HPDE6-E6E7 (cell line): ENCODE measurements around the gene SMARCC2.

Experiments used
- DNase-seq: peaks from one replicate; pipeline ENCODE4 v3.0.0; 2011; ENCODE audit warnings: missing footprints; ENCODE audit errors: extremely low spot score

SMARCC2 gene

DNA sequence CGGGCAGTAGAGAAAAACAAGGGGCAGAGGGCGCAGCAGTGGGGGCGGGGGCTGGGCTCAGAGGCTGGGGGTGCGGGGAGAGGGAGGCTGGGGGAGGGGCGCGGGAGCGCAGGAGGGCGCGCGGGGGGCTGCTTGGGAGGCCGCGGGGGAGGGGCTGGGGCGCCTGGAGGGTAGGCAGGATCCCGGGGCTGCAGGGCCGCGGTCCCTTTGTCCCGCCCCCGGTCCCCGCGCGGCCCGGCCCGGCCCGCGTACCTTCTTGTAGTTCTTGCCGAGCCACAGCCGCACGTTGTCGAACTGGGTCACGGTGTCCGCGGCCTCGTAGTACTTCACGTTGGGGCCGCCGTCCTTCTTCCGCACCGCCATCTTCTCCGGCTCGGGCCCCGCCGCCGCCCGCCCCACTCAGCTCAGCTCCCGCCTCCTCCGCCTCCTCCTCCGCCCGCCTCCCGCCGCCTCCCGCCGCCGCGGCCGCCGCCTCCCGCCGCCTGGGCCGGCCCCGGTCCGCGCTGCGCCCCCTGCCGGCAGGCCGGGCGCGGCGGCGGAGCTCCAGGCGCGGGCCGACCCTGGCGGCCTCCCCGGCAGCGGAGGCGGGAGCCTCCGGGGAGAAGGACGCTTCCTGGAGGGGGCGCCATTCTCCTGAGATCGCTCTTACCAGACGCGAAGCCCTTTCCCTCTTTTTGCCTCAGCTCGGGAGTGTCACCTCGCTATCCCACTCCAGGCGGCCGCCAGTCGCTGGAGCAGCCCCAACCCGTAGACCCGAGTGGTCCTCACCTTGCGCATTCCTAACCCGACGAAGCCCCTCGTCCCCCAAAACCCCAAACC, at the start of gene SMARCC2:
Gene SMARCC2 (minus strand): TSS at position 385 of the 819 bp plus-strand sequence. CDS start 22 bp downstream, at position 363.
- peak; percentile 83 for DNase-seq

- no peak for DNase-seq
Observed at GRCh38 chr12:56237552-56237951, 48.3 kb upstream of the SMARCC2 start.

- no peak for DNase-seq
Observed at GRCh38 chr12:56236985-56237384, 47.7 kb upstream of the SMARCC2 start.

DNA sequence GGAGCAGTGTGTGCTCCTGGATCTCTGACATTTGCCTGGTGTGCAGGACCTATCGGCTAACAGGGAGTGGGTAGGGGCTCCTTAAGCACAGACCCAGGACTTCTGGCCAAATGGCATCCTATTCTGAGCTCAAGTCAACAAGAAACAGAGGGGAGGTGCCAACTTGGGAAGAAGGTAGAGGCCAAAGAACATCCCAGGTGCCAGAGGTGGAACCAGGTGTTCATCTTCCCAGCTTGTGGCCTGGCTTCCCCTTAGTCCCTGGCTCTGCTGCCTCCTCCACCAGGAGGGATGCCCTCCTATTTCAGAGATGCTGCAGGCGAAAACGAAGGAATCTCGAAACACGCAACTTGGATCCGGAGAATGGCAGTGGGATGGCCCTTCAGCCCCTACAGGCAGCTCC, 46.8 kb upstream of the SMARCC2 start:
- no peak for DNase-seq

DNA sequence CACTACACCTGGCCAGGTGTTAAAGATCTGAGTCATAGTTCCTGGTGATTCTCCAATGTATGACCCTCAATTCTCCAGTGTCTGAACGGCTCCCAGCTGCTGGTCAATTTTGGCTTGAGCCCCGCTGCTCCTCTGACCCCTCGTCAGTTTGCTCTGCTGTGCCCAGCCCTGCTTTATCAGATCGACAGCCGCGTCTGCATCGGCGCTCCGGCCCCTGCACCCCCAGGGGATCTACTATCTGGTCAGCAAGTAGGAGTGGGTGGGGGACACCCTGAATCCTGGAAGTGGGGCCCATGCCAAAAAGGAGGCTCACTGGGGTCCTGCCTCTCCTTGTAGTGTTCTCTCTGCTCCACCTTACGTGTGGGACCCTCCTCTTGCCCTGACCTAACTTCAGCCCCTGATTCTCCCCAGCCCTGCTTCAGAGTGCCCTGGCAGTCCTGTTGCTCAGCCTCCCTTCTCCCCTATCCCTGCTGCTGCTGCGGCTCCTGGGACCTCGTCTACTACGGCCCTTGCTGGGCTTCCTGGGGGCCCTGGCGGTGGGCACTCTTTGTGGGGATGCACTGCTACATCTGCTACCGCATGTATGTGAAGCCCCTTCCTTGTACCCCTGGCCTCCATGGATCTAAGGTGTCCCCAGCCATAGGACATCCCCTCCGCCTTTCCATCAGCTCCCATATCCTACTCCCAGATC, 45.6 kb upstream of the SMARCC2 start:
- no peak for DNase-seq

DNA sequence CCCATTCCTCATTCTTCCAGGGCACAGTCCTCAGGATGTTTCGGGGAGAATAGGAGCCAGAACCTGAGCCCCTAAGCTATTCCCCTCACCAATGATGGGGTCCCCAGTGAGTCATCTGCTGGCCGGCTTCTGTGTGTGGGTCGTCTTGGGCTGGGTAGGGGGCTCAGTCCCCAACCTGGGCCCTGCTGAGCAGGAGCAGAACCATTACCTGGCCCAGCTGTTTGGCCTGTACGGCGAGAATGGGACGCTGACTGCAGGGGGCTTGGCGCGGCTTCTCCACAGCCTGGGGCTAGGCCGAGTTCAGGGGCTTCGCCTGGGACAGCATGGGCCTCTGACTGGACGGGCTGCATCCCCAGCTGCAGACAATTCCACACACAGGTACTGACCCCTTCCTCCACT, 41.9 kb upstream of the SMARCC2 start:
- DNase-seq, result no peak

DNA sequence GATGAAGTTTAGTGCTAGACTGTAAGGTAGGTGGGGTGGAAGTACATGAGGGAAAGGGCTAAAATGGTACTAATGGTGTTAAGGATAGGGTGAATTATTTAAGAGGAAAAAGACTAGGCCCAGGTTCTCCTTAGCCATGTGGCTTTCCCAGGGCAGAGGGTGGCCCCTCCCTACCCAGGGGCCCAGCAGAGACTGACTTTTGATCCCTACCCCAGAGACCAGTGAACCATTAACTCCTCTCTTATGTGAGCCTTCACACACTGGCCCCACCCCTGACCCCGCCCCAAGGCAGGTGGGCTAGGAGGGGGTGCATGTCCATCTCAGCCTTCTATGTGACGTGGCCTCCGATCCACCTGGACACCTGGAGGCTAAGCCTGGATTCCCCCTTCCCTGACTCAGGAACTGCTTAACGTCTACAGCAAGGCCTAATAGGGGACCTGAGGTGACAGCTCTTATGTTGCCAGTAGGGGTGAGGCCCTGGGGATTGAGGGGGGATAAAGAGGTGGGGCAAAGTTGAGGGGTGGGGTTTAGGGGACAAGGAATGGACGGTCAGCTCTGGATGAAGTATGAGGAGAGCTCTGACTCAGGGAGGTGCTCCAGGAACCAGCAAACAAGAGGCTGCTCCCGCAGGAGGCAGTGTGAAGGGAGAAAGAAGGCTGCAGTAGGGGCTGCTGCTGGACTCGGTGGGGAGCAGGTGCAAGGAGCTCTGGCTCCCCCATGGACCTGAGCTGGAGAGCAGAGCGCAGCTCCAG, 41.3 kb upstream of the SMARCC2 start:
- DNase-seq, result no peak

DNA sequence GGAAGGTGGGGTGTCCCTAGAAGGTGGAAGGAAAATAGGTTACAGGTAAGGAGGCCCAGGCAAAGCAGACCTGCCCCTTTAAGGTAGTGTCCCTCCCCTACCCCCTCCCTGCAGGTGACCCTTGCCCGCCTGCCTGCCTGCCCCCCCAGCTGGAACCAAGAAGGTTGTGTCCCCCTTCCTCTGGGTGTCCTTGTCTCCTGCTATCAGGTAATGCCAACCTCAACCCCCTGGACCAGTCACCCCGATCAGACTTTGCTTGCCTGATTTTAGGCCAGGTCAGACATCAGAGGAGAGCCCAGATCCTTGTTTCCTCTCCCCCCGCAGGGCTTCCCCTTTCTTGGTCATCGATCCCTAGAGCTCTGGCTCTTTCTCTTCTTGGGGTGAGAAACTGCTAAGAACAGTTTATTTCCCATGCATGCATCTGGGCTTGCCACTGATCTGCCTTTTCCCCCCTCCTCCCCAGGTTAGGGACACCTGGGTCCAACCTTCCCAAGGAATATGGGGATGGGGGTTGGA, 40.7 kb upstream of the SMARCC2 start, which contains the start of gene SLC39A5:
Gene SLC39A5 (plus strand): TSS at position 136 of the 516 bp plus-strand sequence. CDS start 1,224 bp downstream, outside the sequence.
- DNase-seq, result no peak

DNA sequence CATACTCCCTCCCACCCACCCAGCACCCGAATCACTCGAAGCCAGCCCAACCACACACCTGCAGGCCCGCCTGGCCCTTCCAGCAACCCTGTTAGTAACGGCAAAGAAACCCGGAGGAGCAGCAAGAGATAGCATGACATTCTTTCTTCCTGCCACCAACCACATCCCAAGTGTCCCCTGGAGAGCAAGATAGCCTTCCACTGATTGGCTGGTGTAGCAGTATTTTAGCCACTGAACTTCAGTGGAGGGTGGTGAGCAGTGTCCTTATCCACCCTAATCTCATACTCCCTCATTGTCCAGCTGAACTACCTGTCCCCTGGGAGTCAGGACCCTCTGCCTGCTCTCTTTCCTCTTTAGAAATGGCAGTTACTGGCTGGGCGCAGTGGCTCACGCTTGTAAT, 39.8 kb upstream of the SMARCC2 start:
- no peak for DNase-seq

DNA sequence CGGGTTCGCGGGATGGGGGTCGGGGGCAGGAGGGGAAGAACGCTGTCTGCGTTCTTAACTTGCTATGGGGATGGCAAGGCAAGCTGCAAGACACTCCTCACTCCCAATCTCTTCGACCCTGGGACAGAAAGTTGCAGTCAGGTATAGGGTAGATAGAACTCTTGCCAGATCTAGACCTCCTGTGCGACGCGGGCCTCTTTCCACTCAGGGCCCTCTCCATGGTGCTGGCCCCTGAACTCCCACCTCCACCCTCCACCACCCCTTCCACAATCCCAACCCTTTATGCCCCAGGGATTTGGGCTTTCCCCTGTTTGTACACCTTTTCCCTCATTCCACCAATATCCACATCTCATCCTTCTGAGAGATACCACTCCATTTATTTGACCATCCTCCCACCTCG, 35.7 kb upstream of the SMARCC2 start:
- DNase-seq, result no peak

GRCh38 chr12:56224102-56224701, 34.9 kb upstream of the SMARCC2 start, which contains the start of gene NABP2:
Gene NABP2, plus strand, starts transcription at chr12:56224342. Its CDS starts 515 bp downstream, at chr12:56224857.
- DNase-seq, result peak; percentile 100

DNA sequence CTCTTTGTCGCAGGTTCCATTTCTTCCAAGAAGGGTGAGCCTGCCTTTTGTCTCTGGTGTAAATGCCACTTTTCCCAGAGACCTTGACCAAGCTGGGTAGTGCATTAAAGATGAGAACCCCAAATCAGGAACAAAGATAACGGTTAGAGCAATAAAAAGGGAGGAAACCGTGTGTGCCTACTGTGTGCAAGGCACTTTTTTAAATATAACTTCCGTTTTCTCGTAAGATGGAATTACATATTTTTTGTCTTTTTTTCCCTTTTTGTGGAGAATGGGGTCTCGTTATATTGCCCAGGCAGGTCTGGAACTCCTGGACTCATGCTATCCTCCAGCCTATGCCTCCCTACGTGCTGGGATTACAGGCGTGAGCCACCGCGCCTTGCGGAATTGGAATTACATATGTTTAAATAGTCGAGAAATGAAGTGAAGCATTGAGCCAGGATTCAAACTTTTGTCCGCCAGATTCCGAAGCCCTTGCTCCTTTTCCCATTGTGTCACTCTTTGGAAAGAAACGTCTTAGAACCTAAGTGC, 34.4 kb upstream of the SMARCC2 start:
- DNase-seq, result no peak

DNA sequence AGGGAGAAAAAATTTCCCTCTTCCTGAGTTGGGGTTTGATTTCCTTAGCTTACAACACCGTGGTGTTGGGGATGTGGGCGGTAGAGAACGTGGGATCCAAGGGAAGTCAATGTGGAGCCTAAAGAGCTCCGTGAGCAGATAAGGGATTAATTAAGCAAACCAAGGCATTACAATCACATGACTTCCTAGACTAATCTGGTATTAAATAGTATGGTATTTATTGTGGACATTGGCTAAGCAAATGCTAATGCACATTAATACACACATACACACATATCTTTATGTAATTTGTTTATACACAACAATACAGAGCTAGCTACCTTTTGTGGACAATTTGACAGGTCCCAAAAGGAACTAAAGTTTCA, 33.2 kb upstream of the SMARCC2 start:
- no peak for DNase-seq

DNA sequence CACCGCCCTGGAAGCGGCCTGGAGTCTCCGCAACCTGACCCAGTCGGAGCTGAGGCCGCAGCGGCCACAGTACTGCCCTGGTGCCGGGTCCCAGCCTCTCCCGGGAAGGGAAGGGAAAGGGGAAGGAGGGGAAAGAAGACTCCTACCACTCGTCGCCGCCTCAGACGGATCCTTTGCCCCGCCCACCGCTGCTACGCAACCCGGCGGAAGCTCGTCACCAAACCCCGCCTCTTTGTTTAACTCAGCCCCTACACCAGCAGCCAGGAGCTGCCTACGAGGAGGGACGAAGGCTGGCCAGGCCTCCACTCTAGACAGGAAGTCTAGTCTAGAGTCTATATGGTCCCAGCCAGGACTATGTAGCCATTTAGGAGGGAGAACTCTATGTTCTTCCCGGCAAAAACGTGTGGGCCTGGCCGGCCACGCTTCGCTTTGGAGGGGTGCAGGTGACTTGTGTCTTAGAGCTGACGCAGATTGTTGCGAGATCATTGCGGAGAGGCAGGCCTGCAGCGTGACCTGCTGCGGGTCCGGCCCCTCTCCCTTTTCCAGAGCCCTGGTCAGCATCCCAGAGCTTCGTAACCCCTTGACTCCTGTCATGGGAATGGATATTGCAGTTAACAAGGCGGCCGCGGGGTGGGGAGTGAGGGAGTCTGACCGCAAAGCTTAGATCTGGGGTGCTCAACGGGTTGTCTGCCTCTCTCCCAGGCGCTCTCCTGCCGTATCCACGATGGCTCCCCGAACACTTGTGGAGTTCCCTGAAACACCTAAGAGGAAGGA, 32.7 kb upstream of the SMARCC2 start, which contains the start of gene RNF41:
Gene RNF41 (minus strand): TSS at position 166 of the 774 bp plus-strand sequence. CDS start 7,875 bp downstream, outside the sequence.
- DNase-seq, result peak; percentile 99

GRCh38 chr12:56221232-56221756, 32.0 kb upstream of the SMARCC2 start:
- DNase-seq, result peak; percentile 45

- DNase-seq, result no peak
Observed at GRCh38 chr12:56220611-56221231, 31.4 kb upstream of the SMARCC2 start.

DNA sequence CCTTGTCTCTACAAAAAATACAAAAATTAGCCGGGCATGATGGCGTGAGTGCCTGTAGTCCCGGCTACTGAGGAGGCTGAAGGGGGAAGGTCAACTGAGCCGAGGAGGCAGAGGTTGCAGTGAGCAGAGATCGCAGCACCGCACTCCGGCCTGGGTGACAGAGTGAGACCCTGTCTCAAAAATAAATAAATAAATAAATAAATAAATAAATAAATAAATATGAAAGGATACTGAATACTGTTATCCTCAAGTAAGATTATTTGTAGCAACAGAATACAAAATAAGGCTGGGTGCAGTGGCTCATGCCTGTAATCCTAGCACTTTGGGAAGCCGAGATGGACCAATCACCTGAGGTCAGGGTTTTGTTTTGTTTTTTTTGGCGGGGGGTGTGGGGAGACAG, 30.6 kb upstream of the SMARCC2 start:
- no peak for DNase-seq

DNA sequence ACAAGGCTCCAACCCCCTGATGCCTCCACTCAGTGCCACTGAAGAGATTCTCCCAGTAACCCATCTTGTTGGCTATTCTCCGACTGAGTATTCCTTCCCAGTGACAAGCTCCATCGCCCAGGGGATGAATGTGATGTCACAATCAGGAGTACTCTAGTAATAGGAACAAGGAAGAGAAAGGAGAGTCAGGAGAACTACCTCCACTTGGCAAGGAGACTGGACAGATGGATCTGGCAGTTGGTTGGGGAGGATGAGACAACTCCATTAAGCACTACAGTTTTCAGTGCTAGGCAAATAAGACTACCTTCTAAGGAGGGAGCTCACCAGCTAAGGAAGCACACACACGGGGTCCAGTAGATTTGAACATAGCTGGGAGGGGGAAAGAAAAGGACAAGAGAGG, 27.2 kb upstream of the SMARCC2 start:
- DNase-seq, result no peak

GRCh38 chr12:56213878-56214277, 24.6 kb upstream of the SMARCC2 start:
- no peak for DNase-seq

DNA sequence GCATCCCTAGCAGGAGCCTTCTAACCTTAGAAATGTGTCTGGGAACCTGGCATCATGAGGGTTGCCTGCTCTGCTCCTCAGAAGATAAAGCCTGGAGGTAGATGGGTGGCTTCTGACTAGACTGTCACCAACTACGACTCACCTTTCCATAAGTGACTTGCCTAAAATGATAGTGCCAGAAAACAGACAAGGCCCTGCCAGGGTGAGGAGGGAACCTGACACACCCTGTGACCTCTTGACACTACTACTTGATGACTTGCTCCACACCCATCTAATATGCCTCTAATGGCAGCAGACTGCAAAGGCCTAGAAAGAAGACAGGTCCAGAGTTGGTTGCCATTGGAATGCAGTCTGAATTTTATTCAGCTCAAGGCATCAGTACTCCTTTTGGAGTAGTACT, 23.1 kb upstream of the SMARCC2 start:
- DNase-seq, result no peak
